ENCODE measurements around the gene TMED4. TPM values are rescaled to one million over a fixed set of nuclear protein-coding genes. Genes with fewer than 3 reads are reported as not detected.

Gene TMED4
- total and polyA plus RNA-seq, 2 of the 13 experiments (the other 11 are each of a cell fraction or from before 2014, with no cell fraction given): 81.4 to 109 TPM

GRCh38 chr7:44565097-44565794, 16.8 kb downstream of the TMED4 start (continued):
- TF ChIP-seq ZMAT5 (CRISPR knock-in tag; IDR thresholded peaks at IDR 0.05; ENCODE audit: borderline replicate concordance, low read depth) (no peak), POLR2AphosphoS2 (IDR thresholded peaks at IDR 0.05; ENCODE audit: low read depth, low read length) (no peak)

DNA sequence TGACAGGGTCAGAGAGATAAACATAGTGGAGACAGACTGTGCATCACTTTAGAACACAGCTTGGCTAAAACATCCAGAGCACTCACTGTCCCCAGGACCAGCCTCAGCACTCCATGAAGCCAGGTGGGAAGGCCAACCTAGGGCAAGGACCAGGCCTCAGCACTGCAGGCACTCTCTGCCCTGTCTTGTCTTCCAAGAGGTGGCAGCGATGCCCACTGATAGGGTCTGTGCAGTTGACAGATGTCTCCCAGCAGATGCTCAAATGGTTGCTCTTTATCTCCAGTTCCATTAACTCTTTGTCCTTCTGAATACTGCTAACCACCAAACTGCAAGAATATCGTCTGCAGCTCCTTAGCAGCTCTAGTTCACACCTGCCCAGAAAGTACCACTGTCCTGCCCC, 17.4 kb downstream of the TMED4 start:
- in situ Hi-C loops (cut with HindIII; ENCODE audit: extremely low pct_ligation_motif_present, low pct_unique_long_range_greater_than_20kb): no loop called here
- ChIA-PET POLR2A (interaction anchor here (0.7 to 4.2 kb wide), 6 partner anchors 9 to 74 kb away, joined by 3 to 45 read pairs (median 8); partner anchors contain the start of genes DDX56, NPC1L1, NUDCD3 and OGDH), CTCF (ENCODE audit: low intra/inter-chr PET ratio, low total read pairs) (interaction anchor here (2.1 to 2.5 kb wide), 2 partner anchors 30 to 323 kb away, joined by 8 to 14 read pairs; no protein-coding TSS in a partner anchor)
- intact Hi-C loops (cut with micrococcal nuclease; ENCODE audit: unreplicated experiment): loop anchor here (1.0 to 2.0 kb wide), 3 partner anchors 22 to 323 kb away; no protein-coding TSS in a partner anchor
- no peak overlapping the region for H3K27ac ChIP-seq (ENCODE audit: extremely low read length, insufficient read depth, low read length)
- H4K20me1 ChIP-seq (ENCODE audit: insufficient read depth, low read length): no peaks in the 10 kb centered on the region; the same call in 1 of the 2 replicates
- no peak overlapping the region for H2AFZ ChIP-seq (ENCODE audit: low read length)
- no peak overlapping the region for H3K9ac ChIP-seq (ENCODE audit: insufficient read depth, low read depth, low read length)
- no TSS peak for BruUV-seq (replicated peaks)
- H3K36me3 ChIP-seq (replicated peaks in 1 of 2; ENCODE audit: control insufficient read depth in 1 of 2, insufficient read depth in 2 of 2, low read length in 2 of 2): peaks cover 31 to 49% of the 10 kb centered on the region in 2 experiments
- H3K9me3 ChIP-seq (ENCODE audit: low read length): no peaks in the 10 kb centered on the region
- H3K4me2 ChIP-seq (ENCODE audit: low read depth, low read length): no peak overlapping the region
- no peak overlapping the region for H3K4me3 ChIP-seq (replicated peaks in 1 of 3; ENCODE audit: insufficient read depth in 1 of 3, low read depth in 2 of 3, low read length in 3 of 3)
- WGBS (ENCODE audit: low lambda C conversion rate): 89% methylated on average over 2 of the region's 2 CpGs
- DNase-seq (ENCODE audit: low spot score) (no peak), FAIRE-seq (no peak), ATAC-seq (no peak)
- H3K79me2 ChIP-seq (ENCODE audit: insufficient read depth, low read length): no peaks in the 10 kb centered on the region
- peaks cover 40% of the 10 kb centered on the region for H3K4me1 ChIP-seq (ENCODE audit: insufficient read depth, low read length)
- H3K27me3 ChIP-seq (ENCODE audit: control insufficient read depth in 1 of 2, insufficient read depth in 2 of 2, low read length in 2 of 2): no peaks in the 10 kb centered on the region
- TF ChIP-seq RFXAP (CRISPR knock-in tag; IDR thresholded peaks at IDR 0.05; ENCODE audit: borderline replicate concordance) (no peak), ZNF121 (CRISPR knock-in tag; IDR thresholded peaks at IDR 0.05) (no peak), ZNF33B (CRISPR knock-in tag; IDR thresholded peaks at IDR 0.05) (no peak), ZNF260 (CRISPR knock-in tag; IDR thresholded peaks at IDR 0.05; ENCODE audit: borderline replicate concordance, low read depth) (no peak), ZNF143 (CRISPR knock-in tag; IDR thresholded peaks at IDR 0.05) (no peak), ZNF788 (CRISPR knock-in tag; IDR thresholded peaks at IDR 0.05; ENCODE audit: borderline replicate concordance) (no peak), ZC3H13 (CRISPR knock-in tag; IDR thresholded peaks at IDR 0.05) (no peak), NFYB (CRISPR knock-in tag; IDR thresholded peaks at IDR 0.05) (no peak), SIN3B (IDR thresholded peaks at IDR 0.05; ENCODE audit: low read length) (no peak), POLR2A (IDR thresholded peaks at IDR 0.05; ENCODE audit: insufficient read depth in 1 of 2, low read depth in 2 of 2, low read length in 2 of 2) (peak; percentile 28 to 48; a peak in 2 of 4 replicates), HOXA9 (CRISPR knock-in tag; IDR thresholded peaks at IDR 0.05; ENCODE audit: borderline replicate concordance) (0 out of 2 replicates have a peak, but pooled peaks have one; percentile 22), HNRNPH1 (optimal IDR thresholded peaks at IDR 0.05; ENCODE audit: low read depth, low read length) (no peak), ATF7-NPFF (CRISPR knock-in tag; IDR thresholded peaks at IDR 0.05; ENCODE audit: low read depth) (no peak), KAT8 (CRISPR knock-in tag; IDR thresholded peaks at IDR 0.05) (no peak), CCAR2 (optimal IDR thresholded peaks at IDR 0.05; ENCODE audit: low read depth, low read length) (no peak), SMAD9 (CRISPR knock-in tag; IDR thresholded peaks at IDR 0.05) (no peak), POLR2AphosphoS5 (IDR thresholded peaks at IDR 0.05; ENCODE audit: low read depth, low read length) (0 out of 2 replicates have a peak, but pooled peaks have one; percentile 15)
- TF ChIP-seq, protein P1, sequence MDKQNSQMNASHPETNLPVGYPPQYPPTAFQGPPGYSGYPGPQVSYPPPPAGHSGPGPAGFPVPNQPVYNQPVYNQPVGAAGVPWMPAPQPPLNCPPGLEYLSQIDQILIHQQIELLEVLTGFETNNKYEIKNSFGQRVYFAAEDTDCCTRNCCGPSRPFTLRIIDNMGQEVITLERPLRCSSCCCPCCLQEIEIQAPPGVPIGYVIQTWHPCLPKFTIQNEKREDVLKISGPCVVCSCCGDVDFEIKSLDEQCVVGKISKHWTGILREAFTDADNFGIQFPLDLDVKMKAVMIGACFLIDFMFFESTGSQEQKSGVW (CRISPR knock-in tag; IDR thresholded peaks at IDR 0.05; ENCODE audit: borderline replicate concordance): no peak
- TF ChIP-seq, protein P2, sequence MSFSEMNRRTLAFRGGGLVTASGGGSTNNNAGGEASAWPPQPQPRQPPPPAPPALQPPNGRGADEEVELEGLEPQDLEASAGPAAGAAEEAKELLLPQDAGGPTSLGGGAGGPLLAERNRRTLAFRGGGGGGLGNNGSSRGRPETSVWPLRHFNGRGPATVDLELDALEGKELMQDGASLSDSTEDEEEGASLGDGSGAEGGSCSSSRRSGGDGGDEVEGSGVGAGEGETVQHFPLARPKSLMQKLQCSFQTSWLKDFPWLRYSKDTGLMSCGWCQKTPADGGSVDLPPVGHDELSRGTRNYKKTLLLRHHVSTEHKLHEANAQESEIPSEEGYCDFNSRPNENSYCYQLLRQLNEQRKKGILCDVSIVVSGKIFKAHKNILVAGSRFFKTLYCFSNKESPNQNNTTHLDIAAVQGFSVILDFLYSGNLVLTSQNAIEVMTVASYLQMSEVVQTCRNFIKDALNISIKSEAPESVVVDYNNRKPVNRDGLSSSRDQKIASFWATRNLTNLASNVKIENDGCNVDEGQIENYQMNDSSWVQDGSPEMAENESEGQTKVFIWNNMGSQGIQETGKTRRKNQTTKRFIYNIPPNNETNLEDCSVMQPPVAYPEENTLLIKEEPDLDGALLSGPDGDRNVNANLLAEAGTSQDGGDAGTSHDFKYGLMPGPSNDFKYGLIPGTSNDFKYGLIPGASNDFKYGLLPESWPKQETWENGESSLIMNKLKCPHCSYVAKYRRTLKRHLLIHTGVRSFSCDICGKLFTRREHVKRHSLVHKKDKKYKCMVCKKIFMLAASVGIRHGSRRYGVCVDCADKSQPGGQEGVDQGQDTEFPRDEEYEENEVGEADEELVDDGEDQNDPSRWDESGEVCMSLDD (CRISPR knock-in tag; IDR thresholded peaks at IDR 0.05; ENCODE audit: borderline replicate concordance): no peak
